Ascending aorta (tissue), 2 donors: ENCODE data around the gene XRCC5. TPM values are rescaled to one million over a fixed set of nuclear protein-coding genes. Genes with fewer than 3 reads are reported as not detected.

ENCODE experiments used
- DNase-seq, 2 donors: peaks; one replicate each; pipeline ENCODE4 v3.0.0-alpha.2; 2019; ENCODE audit warnings: low spot score in 2 of 2
- H3K27ac ChIP-seq, 2 donors: fragments of 200-600 bp; sonication (generic); one replicate each; pipeline ENCODE4 v1.5.1; 2016 to 2017; ENCODE audit warnings: mild to moderate bottlenecking in 1 of 2
- H3K27me3 ChIP-seq: fragments of 200-600 bp; sonication (generic); one replicate; pipeline ENCODE4 v1.5.1; 2017
- H3K36me3 ChIP-seq, 2 donors: fragments of 200-600 bp; sonication (generic); one replicate each; pipeline ENCODE4 v1.5.1; 2016
- H3K4me1 ChIP-seq, 2 donors: fragments of 200-600 bp; sonication (generic); one replicate each; pipeline ENCODE4 v1.5.1; 2016 to 2017; ENCODE audit warnings: mild to moderate bottlenecking in 1 of 2
- H3K4me3 ChIP-seq, 2 donors: fragments of 200-600 bp; sonication (generic); one replicate each; pipeline ENCODE4 v1.5.1; 2016 to 2017; ENCODE audit warnings: mild to moderate bottlenecking in 1 of 2
- H3K9me3 ChIP-seq, 2 donors: fragments of 200-600 bp; sonication (generic); one replicate each; pipeline ENCODE4 v1.5.1; 2016
- CTCF ChIP-seq, 3 experiments: fragments of 200-600 bp in 2 of 3; fragments of 450-650 bp in 1 of 3; sonication (generic) in 2 of 3; IDR thresholded peaks; one replicate each; pipeline ENCODE4 v1.5.1; 2016 to 2019; ENCODE audit warnings: antibody characterized with exemption in 3 of 3, mild to moderate bottlenecking in 1 of 3, moderate library complexity in 1 of 3
- intact Hi-C: fragments of 100-400 bp; cut with DNase I; formaldehyde crosslinking; loops from one replicate; pipeline ENCODE4 v1.15.1; 2023
- total RNA-seq: library from RNA; depleted of rRNA; stranded (reverse); fragments of >200 nt; gene quantifications from one replicate; pipeline ENCODE4 v1.1.0, GENCODE V29; 2016

The XRCC5 gene
- total RNA-seq, 1 donor from 2014 or later = 45.4 TPM

GRCh38 chr2:216070195-216070594 is 39.0 kb upstream of the XRCC5 start:
- Histone ChIP-seq H3K4me1 (no peaks in the 10 kb centered on the region), H3K27ac (no peak overlapping the region), H3K9me3 (no peaks in the 10 kb centered on the region), H3K27me3 (no peaks in the 10 kb centered on the region), H3K4me3 (no peak overlapping the region), H3K36me3 (peaks cover 0 to 7% of the 10 kb centered on the region in 2 donors)
- no peak for TF ChIP-seq CTCF (IDR thresholded peaks at IDR 0.05)
- DNase-seq = no peak
- intact Hi-C loops = no loop called here

GRCh38 chr2:216071111-216071851 is 37.9 kb upstream of the XRCC5 start:
- DNase-seq = no peak
- Histone ChIP-seq H3K4me3 (no peak overlapping the region), H3K9me3 (no peaks in the 10 kb centered on the region), H3K27me3 (no peaks in the 10 kb centered on the region), H3K36me3 (no peaks in the 10 kb centered on the region), H3K4me1 (no peaks in the 10 kb centered on the region), H3K27ac (no peak overlapping the region)
- TF ChIP-seq CTCF (IDR thresholded peaks at IDR 0.05) = no peak
- intact Hi-C loops = no loop called here

- TF ChIP-seq CTCF (IDR thresholded peaks at IDR 0.05) = no peak
- Histone ChIP-seq H3K9me3 (no peaks in the 10 kb centered on the region), H3K4me1 (no peaks in the 10 kb centered on the region), H3K27me3 (no peaks in the 10 kb centered on the region), H3K36me3 (no peaks in the 10 kb centered on the region), H3K27ac (no peak overlapping the region), H3K4me3 (no peak overlapping the region)
- intact Hi-C loops = no loop called here
- no peak for DNase-seq
Measured at GRCh38 chr2:216072473-216072872, 36.7 kb upstream of the XRCC5 start.

GRCh38 chr2:216073773-216074172 is 35.4 kb upstream of the XRCC5 start:
- H3K4me1 ChIP-seq = no peaks in the 10 kb centered on the region
- no peak overlapping the region for H3K27ac ChIP-seq
- DNase-seq = no peak
- no peak overlapping the region for H3K4me3 ChIP-seq
- TF ChIP-seq CTCF (IDR thresholded peaks at IDR 0.05) = no peak
- H3K9me3 ChIP-seq = no peaks in the 10 kb centered on the region
- no peaks in the 10 kb centered on the region for H3K27me3 ChIP-seq
- H3K36me3 ChIP-seq = no peaks in the 10 kb centered on the region
- intact Hi-C loops = no loop called here

- no peaks in the 10 kb centered on the region for H3K36me3 ChIP-seq
- no peaks in the 10 kb centered on the region for H3K9me3 ChIP-seq
- no peak for DNase-seq
- no peak for TF ChIP-seq CTCF (IDR thresholded peaks at IDR 0.05)
- intact Hi-C loops = no loop called here
- H3K4me1 ChIP-seq = no peaks in the 10 kb centered on the region
- no peak overlapping the region for H3K4me3 ChIP-seq
- no peak overlapping the region for H3K27ac ChIP-seq
- H3K27me3 ChIP-seq = no peaks in the 10 kb centered on the region
Measured at GRCh38 chr2:216074380-216074779, 34.8 kb upstream of the XRCC5 start.

GRCh38 chr2:216074794-216075193 is 34.4 kb upstream of the XRCC5 start:
- Histone ChIP-seq H3K27ac (no peak overlapping the region), H3K4me3 (no peak overlapping the region), H3K27me3 (no peaks in the 10 kb centered on the region), H3K36me3 (no peaks in the 10 kb centered on the region), H3K4me1 (no peaks in the 10 kb centered on the region), H3K9me3 (no peaks in the 10 kb centered on the region)
- intact Hi-C loops = no loop called here
- no peak for TF ChIP-seq CTCF (IDR thresholded peaks at IDR 0.05)
- DNase-seq = no peak
